ENCODE results near the gene NPAS4.

NPAS4 gene

DNA sequence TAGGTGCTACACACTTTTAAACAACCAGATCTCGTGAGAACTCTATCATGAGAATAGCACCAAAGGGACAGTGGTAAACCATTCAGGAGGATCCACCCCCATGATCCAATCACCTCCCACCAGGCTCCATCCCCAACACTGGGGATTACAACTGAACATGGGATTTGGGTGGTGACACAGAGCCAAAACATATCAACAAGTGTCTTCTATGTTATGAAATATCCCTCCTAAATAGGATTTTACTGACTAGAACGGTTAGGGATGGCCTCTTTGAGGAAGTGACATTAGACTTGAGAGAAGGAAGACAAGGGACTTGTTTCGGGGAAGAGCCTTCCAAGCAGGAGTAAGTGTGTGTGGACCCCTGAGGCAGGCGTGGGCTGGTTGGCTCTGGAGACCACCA, 29.7 kb downstream of the NPAS4 start:
- no peak for DNase-seq (ENCODE audit: insufficient read length, low spot score)
- FAIRE-seq = no peak
- TF ChIP-seq, protein P1, sequence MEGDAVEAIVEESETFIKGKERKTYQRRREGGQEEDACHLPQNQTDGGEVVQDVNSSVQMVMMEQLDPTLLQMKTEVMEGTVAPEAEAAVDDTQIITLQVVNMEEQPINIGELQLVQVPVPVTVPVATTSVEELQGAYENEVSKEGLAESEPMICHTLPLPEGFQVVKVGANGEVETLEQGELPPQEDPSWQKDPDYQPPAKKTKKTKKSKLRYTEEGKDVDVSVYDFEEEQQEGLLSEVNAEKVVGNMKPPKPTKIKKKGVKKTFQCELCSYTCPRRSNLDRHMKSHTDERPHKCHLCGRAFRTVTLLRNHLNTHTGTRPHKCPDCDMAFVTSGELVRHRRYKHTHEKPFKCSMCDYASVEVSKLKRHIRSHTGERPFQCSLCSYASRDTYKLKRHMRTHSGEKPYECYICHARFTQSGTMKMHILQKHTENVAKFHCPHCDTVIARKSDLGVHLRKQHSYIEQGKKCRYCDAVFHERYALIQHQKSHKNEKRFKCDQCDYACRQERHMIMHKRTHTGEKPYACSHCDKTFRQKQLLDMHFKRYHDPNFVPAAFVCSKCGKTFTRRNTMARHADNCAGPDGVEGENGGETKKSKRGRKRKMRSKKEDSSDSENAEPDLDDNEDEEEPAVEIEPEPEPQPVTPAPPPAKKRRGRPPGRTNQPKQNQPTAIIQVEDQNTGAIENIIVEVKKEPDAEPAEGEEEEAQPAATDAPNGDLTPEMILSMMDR (IDR thresholded peaks at IDR 0.05; ENCODE audit: insufficient read depth, missing control alignments) = no peak

DNA sequence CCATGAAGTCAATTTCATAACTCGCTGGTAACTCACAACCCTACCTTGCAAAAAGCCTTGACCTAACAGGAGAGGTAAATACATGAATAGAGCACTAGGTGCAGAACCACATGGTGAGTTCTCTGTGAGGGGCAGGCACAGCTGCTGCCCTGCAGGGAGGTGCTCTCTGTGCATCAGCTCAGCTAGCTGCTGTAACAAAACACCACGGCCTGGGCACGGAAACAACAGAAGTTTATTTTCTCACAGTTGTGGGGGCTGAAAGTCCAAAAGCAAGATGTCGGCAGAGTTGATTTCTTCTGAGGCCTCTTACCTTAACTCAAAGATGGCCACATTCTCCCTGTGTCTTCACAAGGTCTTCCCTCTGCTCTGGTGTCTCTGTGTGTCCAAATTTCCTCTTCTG, 30.8 kb downstream of the NPAS4 start:
- FAIRE-seq (no peak), DNase-seq (ENCODE audit: insufficient read length, low spot score) (no peak)
- TF ChIP-seq, protein P1 (IDR thresholded peaks at IDR 0.05; ENCODE audit: insufficient read depth, missing control alignments) = no peak

DNA sequence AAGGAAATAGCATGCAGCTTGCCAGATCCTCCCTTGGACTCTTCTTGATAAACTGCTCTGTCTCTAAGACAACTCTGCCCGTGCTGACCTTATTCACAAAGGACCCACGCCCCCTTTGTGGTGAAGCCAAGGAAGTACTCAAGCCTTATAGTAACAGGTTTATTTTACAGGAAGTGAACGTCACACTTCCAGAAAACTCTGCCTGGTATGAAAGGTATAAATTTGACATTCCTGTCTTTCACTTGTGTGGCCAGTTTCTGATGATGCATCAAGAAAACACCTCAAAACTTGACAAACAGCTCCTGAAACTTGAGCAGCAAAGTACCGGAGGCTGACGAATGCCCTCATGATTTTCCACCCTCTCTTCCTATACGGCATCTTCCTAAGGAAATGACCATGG, 33.4 kb downstream of the NPAS4 start:
- TF ChIP-seq, protein P1 (IDR thresholded peaks at IDR 0.05; ENCODE audit: insufficient read depth, missing control alignments) = no peak
- no peak for FAIRE-seq
- no peak for DNase-seq (ENCODE audit: insufficient read length, low spot score)

DNA sequence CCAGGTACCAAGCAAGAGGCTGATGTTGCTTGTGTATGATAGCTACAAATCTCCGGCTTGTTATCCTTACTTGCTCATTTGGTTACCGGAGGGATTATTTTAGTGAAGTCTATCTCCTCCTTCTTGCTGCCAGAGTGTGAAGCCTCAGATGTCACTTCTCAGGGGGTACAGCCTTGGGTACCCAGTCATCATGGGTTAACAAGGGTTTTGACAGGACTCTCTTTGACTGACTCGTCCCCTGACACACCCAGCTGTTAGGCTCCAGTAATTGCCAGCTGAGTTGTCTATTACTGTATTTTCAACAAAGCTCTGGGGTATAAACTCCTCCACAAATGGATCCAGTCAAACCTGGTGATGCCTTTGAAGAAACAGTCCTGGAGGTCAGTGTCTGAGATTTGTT, 34.0 kb downstream of the NPAS4 start:
- DNase-seq (ENCODE audit: insufficient read length, low spot score) = no peak
- no peak for FAIRE-seq
- TF ChIP-seq, protein P1 (IDR thresholded peaks at IDR 0.05; ENCODE audit: insufficient read depth, missing control alignments) = no peak

DNA sequence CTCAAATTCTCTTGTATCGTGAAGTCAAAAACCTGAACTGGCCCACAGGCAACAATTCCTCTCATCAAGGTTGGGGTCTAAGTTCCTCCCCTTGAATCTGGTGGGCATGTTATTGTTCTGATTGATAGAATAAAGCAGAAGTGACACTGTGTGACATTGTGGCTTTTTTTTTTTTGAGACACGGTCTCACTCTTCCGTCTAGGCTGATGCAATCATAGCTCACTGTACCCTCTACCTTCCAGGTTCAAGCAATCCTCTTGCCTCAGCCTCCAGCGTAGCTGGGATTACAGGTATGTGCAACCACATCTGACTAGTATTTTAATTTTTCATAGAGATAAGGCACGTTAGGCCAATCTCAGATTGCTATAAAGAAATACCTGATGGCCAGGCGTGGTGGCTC, 37.0 kb downstream of the NPAS4 start:
- TF ChIP-seq, protein P1 (IDR thresholded peaks at IDR 0.05; ENCODE audit: insufficient read depth, missing control alignments) = no peak
- FAIRE-seq = no peak

DNA sequence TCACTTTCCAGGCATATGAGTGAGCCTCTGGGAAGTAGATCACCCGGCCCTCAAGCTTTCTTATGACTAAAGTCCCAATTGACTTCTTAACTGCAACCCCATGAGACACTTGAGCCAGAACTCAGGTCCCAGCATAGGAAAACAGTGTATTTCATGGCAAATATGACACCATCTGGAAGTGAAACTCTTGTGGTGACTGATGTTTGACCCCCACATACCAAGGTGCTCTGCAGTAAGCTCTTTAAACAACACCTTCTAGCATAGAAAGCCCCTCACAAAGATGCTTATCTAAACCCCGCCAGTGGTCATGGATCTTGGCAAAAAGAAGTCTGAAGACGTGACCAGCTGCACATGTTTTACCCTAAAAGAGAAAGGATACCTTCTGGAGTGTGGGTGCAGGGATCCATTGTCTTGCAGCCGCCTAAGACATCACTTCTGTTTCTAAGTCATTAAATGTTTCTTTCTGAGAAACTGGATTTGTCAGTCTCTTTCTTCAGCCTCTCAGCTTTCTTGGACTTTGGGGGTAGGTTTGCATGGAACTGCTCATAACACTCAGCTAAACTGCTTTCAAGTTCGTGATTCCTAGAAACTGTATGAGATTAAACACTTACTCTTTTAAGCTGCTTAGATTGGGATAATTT, 38.4 kb downstream of the NPAS4 start:
- peak; percentile 64 for FAIRE-seq
- TF ChIP-seq, protein P1 (IDR thresholded peaks at IDR 0.05; ENCODE audit: insufficient read depth, missing control alignments) = no peak
- DNase-seq (ENCODE audit: insufficient read length, low spot score) = no peak

More for the DNA sequence above, 37.0 kb downstream of the NPAS4 start:
- DNase-seq (ENCODE audit: insufficient read length, low spot score) = no peak

DNA sequence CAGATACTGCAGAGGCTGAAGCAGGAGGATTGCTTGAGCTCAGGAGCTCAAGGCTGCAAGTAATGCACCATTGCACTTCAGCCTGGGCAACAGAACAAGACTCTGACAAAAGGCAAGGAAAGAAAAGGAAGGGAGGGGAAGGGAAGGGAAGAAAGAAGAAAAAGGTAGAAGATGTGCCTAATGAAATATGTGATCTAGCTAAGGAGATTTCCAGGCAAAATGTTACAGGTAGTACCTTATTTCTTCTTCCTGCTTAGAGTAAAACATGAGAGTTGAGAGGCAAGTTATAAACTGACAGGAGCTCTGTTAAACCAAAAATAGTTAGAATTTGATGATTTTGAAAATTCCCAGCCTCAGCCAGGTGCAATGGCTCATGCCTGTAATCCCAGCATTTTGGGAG, 41.2 kb downstream of the NPAS4 start:
- no peak for FAIRE-seq
- DNase-seq (ENCODE audit: insufficient read length, low spot score) = no peak
- TF ChIP-seq, protein P1 (IDR thresholded peaks at IDR 0.05; ENCODE audit: insufficient read depth, missing control alignments) = no peak
